Measurements from ENCODE around the gene ECHS1.
"Not testable (repeated sequence)": the region's sequence is repeated elsewhere in the genome, so short reads cannot be mapped to it uniquely, and the experiment has no call there.

Gene ECHS1

DNA sequence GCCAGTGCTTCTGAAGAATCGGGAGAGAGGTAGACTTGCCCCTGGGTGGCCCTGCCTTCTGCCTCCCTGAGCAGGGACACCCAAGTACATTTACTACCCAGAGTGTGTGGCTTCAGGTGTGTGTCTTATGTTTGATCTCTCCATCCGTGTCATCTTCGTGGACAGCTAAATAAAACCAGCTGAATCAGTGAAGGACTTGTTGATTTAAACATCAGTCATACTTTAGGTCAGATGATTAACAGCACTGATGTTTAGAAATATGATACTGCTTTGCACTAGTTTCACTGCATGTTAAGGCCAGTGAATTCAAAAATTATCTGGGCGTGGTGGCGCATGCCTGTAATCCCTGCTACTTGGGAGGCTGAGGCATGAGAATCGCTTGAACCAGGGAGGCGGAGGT lies 24.8 kb upstream of the ECHS1 start:
- no peak for DNase-seq

DNA sequence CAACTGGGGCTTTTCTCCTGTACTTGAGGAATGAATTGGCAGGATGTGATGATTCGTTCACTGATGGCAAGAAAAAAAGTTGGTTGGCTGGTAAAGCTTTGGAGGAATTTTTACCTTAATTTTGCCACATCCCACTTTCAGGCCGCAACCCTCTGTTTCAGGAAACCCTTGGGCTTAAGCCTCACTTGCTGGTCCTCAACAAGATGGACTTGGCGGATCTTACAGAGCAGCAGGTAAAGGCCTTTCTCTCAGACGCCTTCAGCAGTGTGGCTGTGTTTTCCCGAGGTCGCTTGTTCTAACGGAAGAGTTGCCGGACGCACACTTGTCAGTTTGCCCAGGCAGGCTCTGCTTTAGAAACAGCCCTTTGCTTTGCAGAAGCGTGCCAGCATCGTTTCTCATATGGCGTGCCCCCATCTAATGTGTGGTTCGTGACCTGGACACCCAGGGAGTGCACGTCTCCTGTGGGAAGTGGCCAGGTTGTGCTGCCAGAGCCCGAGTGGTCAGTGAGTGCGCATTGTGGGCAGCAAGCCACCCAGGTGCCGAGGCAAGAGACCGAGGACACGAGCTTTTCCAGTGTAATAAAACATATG lies 23.0 kb upstream of the ECHS1 start:
- DNase-seq = no peak

DNA sequence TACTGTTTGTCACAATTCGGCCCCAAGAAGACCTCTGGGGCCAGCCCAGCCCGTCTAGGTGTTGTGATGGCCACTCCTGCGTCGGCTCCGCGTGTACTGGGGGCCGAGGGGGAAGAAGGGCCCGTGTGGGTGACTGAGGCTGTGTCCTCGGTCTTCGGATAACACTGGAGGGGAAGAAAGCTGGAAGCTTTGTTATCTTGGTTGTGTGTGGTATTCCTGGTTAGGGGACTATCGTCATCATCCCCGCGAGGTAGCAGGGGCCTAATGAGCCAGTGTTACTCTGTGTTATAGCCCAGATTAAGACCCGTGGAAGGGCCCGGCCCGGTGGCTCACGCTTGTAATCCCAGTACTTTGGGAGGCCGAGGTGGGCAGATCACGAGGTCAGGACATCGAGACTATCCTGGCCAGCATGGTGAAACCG lies 21.7 kb upstream of the ECHS1 start:
- DNase-seq = peak; percentile 18

DNA sequence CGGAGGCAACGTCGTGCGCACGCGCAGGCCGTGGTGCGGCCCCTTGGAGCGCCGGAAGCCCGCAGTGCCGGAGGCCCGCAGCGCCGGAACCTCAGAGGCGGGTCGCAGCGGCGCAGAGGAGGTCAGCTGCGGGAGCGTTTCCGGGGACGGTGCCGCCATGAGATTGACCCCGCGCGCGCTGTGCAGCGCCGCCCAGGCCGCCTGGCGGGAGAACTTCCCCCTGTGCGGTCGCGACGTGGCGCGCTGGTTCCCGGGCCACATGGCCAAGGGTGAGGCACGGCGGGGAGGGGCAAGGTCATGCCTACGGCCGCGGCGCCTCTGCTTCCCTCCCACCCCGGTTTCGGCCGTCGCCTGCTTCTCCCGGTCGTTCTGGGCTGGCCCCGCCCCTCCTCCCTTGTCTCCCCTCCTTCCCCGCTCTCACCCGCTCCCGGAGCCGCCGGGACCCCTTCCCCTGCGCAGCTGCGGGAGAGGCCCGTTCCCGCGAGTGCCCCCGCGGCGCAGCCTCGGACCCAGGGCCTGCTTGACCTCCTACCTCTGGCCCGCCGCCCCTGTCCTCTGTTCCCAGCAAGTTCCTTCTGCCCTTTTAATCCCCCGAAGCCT lies 21.0 kb upstream of the ECHS1 start, which contains the start of gene MTG1:
Gene MTG1, plus strand, starts transcription at position 94 of the 600 bp plus-strand sequence. Its CDS starts 64 bp downstream, at position 158.
- DNase-seq = peak; percentile 95

DNA sequence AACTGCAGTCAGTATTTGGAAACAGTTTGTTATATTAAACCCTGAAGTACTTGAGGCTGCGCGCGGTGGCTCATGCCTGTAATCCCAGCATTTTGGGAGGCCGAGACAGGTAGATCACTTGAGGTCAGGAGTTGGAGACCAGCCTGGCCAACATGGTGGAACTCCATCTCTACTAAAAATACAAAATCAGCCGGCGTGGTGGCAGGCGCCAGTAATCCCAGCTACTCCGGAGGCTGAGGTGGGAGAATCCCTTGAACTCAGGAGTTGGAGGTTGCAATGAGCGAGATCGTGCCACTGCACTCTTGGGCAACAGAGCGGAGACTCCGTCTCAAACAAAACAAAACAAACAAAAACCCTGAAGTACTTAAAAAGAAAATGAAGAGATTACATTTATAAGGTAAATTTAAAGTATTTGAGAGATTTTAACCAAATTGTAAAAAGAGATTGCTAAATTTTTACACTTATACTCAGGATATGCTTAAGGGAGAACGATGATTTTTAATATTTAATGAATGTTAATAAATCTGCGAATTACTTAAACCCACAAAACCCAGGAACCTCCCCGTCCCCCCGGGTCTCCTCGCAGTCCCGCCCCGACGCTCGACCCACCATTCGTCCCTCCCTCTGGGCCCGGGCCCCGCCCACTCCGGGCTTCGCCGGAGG lies 20.4 kb upstream of the ECHS1 start:
- DNase-seq = no peak

DNA sequence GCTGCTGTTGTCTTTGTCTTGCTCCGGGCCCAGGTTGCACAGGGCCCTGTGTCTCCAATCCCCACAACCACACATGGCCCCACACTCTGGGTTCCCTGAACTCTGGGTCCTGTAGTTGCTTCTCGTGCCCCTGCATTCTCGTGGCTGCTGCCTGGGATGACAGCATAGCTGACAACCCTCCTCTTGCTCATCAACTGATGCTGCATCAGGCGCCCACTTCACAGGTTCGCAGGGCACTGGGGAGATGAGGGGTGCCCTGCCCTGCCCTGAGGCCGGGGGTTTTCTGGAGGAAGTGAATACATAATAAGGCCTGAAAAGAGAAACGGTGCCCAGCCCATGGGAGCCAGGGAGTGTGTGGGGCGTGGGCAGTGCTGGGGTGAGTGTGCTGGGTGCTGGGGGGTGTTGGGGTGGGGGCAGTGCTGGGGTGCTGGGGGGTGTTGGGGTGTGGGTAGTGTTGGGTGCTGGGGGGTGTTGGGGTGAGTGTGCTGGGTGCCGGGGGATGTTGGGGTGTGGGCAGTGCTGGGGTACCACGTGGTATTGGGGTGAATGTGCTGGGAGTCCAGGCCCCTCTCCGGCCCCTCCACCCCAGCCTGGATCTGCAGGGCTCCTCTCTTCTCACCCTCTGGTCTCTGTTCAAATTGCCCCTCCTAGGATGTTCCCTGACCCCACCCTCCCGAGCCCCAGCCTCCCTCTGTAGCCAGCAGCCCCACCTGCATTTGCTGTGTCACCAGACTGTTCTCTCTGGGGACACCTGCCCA lies 18.8 kb upstream of the ECHS1 start:
- DNase-seq = no peak

DNA sequence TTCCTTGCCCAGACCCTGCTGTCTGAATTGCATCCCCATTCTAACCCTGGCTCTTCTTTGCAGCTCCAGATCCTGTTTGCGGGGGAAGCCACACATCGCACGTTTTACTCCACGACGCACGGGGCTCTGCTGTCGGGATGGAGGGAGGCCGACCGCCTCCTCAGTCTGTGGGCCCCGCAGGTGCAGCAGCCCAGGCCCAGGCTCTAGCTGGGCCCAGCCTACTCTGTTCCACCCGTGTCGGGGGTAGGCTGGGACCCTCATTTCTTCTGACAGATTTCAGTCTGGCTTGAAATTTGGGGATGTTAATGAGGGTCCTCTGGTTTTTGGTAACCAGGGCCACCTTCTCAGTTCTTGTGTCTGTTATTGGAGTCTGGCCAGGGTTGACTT lies 18.1 kb upstream of the ECHS1 start:
- no peak for DNase-seq

DNA sequence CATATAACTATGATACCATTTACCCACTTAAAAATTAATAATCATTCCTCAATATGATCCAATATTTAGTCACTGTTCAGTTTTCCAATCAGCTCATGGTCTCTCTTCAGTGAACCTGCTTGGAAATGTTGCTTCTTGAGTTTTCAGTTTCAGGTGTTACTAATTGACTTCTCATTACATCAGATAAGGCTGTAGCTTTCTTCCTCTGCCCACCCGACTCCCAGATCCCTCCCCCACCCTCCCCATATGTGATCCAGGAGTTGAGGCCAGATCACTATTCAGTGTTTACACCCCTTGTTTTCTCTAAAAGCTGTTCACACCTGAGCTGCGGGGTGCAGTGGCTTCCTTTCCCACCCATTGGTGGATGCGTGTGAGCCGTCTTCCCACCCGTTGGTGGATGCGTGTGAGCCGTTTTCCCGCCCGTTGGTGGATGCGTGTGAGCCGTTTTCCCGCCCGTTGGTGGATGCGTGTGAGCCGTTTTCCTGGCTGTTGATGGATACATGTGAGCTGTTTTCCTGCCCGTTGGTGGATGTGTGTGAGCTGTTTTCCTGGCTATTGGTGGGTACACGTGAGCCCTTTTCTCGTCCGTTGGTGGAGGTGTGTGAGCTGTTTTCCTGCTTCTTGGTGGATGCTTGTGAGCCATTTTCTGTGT lies 17.6 kb upstream of the ECHS1 start:
- DNase-seq = no peak

DNA sequence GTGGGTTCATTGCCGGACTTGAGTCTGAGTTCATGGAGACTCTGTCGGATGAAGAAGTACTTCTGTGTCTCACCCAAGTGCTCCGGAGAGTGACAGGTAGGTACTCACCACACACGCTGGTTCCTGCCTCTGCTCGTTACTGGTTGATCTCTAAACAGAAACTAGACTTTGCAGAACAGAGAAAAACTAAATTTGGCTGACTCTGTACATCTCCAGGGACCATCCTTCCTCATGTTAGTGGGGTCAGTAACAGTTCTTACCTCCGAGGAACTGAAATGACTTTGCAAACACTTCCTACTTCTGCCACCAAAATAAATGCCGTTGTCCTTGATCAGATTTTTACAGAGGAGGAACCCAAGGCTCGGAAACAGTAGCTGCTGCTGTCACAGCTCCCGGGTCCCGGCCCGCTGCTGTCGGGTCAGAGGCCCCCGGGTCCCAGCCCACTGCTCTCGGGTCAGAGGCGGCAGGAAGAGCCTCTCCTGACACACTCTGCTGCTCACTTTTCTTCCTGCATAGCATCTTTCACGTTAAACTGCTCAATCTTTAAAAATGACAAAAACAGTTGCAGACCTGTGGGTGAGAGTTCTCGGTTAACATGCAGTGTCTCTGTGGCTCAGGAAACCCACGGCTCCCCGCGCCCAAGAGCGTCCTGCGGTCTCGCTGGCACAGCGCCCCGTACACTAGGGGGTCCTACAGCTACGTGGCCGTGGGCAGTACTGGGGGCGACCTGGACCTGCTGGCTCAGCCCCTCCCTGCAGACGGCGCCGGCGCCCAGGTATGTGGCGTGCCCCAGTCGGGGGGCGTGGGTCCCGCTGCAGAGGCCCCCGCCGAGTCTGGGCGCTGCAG lies 16.0 kb upstream of the ECHS1 start:
- no peak for DNase-seq

DNA sequence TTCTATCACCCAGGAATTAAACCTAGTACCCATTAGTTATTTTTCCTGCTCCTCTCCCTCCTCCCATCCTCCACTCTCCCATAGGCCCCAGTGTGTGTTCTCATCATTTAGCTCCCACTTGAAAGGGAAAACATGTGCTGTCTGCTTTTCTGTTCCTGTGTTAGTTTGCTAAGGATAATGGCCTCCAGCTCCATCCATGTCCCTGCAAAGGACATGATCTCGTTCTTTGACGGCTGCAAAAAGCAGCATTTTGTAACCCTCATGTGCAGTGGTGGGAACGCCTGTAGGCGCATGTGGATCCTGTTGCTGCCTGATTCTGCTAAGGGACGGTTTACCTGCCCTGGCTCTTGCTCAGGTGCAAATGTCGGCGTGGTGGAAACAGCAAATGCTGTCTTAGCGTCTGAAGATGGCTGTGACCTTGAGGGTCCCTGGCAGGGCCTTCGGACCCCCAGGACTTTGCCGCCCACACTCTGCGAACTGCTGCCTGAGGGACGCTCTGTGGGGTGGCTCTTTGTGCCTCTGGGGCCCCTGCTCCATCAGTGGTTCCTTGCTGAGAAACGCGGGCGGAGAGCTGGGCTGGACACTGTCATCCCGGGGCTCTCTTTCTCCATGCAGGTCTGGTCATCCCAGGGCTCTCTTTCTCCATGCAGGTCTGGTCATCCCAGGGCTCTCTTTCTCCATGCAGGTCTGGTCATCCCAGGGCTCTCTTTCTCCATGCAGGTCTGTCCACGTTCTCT lies 15.2 kb upstream of the ECHS1 start:
- DNase-seq = no peak

DNA sequence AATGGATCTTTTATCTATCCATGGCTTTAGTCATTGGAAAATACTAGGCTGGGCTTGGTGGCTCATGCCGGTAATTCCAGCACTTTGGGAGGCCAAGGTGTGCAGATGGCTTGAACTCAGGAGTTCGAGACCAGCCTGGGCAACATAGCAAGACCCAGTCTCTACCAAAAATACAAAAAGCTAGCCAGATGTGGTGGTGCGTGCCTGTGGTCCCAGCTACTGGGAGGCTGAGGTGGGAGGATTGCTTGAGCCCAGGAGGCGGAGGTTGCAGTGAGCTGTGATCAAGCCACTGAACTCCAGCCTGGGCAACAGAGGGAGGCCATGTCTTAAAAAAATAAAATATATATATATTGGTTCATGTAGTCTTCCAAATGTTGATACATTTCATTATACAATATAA lies 13.8 kb upstream of the ECHS1 start:
- not testable (repeated sequence) for DNase-seq

DNA sequence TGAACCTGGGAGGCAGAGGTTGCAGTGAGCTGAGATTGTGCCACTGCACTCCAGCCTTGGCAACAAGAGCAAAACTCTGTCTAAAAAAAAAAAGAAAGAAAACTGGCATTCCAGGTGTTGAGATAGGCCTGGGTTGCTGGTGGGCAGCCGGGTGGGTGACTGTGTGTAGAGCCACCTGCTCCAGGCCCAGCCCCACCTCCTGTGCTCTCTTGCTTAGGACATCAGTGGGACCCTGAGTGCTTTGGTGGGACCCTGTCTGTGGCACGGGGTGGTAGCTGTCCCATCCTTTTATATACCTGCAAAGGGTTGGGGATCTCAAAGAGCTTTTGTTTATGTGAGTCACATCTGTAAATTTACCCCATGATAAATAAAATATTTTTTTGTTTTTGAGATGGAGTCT lies 12.1 kb upstream of the ECHS1 start:
- no peak for DNase-seq

DNA sequence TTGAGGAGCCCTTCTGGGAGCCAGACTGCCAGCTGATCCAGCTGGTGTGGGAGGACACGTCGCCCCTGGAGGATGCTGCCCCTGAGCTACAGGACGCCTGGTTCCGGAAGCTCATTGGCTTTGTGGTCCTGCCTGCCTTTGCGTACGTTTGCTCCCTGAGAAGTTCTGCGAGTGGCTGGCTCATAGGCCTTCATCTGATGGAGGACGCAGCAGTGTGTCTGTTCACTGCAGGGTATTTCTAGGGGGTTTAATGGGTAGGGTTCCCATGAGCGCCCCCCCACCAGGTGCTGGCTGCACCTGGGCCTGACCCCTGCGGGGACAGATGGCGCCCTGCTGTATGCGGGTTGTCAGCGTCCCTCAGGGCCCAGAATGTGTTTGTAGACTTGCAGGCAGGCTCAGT lies 10.9 kb upstream of the ECHS1 start:
- no peak for DNase-seq

DNA sequence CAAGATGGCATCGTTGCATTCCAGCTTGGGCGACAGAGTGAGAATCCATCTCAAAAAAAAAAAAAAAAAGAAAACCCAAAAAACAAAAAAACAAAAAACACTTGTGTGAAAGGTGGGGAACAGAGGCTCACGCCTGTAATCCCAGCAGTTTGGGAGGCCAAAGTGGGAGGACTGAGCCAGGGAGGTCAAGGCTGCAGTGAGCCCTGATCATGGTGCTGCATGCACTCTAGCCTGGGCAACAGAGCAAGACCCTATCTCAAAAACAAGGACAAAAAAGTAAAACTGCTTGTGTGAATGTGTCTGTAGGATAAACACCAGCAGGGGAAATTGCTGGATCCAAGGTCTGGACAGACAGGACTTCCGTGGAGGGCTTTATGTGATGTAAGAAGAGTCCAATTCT lies 10.4 kb upstream of the ECHS1 start:
- no peak for DNase-seq

DNA sequence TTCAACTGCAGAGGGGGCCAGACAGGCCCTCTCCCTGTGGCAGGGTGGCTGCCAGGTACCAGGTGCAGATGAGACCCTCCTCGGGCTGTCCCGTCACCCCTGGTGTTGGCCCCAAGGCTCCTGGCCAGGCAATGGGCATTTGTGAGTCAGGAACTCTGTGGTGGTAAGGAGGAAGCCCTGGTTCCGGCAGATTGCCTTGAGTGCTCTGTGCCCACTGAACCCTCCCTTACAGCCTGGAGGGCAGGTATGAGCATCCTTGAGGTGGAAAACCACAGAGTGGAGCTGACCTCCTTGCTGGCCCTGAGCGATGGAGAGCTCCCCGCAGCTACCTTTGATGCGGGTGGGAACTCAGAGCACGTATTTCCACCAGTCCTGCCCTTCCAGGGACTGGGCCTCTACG lies 7.9 kb upstream of the ECHS1 start:
- DNase-seq = no peak

DNA sequence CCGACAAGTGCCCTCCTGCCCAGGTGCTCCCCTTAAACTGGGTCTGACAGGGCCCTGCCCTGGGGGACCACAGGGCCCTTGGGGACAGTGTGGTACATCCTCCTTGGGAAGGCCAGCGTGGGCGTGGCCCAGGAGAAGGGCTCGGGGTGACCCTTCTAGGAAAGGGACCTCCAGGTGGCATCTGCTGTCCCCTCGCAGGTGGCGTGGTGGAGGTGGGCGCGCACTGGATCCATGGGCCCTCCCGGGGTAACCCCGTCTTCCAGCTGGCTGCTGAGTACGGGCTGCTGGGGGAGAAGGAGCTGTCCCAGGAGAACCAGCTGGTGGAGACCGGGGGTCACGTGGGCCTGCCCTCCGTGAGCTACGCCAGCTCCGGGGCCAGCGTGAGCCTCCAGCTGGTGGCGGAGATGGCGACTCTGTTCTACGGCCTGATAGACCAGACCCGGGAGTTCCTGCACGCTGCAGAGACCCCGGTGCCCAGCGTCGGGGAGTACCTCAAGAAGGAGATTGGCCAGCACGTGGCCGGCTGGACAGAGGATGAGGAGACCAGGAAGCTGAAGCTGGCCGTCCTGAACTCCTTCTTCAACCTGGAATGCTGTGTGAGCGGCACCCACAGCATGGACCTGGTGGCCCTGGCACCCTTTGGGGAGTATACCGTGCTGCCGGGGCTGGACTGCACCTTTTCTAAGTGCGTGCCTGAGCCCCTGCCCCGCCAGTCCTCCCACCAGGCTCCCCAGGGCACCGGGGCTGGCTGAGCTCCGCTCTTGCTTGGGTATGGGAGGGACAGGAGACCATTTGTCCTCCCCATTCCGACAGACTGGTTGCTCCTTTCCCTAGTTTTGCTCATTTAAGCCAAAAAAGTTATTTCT lies 6.9 kb upstream of the ECHS1 start:
- no peak for DNase-seq

DNA sequence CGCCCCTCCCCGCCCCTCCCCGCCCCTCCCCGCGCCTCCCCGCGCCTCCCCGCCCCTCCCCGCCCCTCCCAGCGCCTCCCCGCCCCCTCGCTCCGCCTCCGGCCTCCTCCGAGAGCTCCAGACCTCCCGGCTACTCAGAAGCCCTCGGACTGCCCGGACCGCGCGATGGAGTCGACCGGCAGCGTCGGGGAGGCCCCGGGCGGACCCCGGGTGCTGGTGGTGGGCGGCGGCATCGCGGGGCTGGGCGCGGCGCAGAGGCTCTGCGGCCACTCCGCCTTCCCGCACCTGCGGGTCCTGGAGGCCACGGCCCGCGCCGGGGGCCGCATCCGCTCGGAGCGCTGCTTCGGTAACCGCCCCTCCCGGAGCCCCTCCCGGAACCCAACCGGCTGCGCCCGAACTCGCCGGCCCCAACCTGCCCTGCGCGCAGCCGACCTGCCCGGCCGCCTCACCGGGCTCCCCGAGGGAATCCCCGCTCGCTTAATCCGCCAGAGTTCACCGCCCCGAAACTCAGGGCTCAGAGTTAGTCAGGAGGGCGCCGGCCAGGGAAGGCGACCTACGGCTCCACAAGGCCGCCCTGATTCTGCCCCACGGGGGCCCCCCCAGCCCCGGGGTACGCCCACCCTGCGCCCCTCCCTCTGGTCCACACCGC lies 6.1 kb upstream of the ECHS1 start, which contains the start of gene PAOX:
Gene PAOX, plus strand, starts transcription at position 111 of the 649 bp plus-strand sequence. Its CDS starts 55 bp downstream, at position 166.
- DNase-seq = peak; percentile 68

DNA sequence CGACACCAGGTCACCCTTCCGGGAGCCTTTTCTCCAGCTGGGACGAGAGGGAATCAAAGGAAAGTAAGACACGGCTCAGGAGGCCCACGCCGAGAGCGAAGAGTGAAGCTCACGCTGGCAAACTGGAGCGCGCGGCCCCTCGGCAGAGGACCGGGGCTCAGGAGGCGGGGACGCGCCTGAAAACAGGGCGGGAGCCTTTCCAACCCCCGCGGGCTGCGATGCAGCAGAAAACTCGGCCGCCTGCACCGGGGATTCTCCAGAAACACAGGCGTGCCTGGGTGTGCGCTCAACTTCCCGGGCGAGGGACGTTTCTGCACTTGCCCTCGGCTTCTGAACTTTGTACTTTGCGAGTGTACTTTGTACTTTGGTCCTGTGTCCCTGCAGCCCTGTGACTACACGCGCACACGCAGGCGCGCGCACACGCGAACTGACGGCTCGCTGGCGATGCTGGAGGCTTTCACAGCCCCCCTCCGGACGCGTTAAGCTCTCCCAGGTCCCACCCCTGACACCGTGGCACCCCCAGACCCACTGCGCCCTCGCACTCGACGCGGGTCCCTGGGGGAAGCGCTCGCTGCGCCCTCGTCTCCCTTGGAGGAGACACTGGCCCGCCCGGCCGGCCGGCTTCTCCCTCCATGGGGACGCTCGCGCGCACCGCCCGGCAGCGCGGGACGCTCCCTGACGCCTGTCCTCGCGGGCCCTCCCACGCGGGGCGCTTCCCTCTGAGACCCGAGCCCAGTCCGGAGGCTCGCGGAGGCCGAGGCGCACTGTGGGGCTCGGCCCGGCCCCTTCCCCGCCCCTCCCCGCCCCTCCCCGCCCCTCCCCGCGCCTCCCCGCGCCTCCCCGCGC lies 5.3 kb upstream of the ECHS1 start:
- peak; percentile 44 for DNase-seq

DNA sequence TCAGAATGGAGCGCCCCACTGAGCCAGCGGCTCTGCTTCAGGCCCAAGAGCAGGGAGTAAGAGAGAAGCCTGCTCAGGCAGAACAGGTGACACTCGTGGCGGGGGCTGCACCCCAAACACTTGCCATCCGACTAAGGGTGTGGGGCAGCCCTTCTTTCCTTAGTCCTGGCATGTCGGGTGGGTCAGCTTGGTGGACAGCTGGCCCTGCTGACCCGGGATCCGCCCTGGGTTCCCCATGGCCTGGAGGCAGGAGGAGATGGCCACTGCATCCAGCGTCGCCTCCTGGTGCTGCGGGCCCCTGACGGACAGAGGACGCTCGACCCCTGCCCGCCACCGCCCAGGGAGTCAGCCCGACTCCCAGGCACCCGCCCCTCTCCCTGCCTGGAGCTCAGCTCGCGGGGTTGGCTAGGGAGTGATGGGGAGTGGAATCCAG lies 4.7 kb upstream of the ECHS1 start:
- DNase-seq = no peak
